ENCODE measurements around the gene CCDC122. TPM values are rescaled to one million over a fixed set of nuclear protein-coding genes. Genes with fewer than 3 reads are reported as not detected.

CCDC122 gene
- total RNA-seq: 5.6 TPM
- polyA plus RNA-seq: 11.7 TPM
- long read RNA-seq, donor 1: 0 reads
- long read RNA-seq, donor 2: 0 reads
- long read RNA-seq, donor 3, partial matches to known transcripts: 0 of 1 reads
- long read RNA-seq, donor 3, other reads (novel, unspliced or antisense): 0 of 1 reads
- long read RNA-seq, donor 4: 0 reads
- long read RNA-seq, donor 5, partial matches to known transcripts: 0 of 1 reads
- long read RNA-seq, donor 5, other reads (novel, unspliced or antisense): 0 of 1 reads
- long read RNA-seq, donor 6: 0 reads
- long read RNA-seq, donor 7: 0 reads
- long read RNA-seq, donor 8: 0 reads
- long read RNA-seq, donor 9: 0 reads
- long read RNA-seq, donor 10: 0 reads

DNA sequence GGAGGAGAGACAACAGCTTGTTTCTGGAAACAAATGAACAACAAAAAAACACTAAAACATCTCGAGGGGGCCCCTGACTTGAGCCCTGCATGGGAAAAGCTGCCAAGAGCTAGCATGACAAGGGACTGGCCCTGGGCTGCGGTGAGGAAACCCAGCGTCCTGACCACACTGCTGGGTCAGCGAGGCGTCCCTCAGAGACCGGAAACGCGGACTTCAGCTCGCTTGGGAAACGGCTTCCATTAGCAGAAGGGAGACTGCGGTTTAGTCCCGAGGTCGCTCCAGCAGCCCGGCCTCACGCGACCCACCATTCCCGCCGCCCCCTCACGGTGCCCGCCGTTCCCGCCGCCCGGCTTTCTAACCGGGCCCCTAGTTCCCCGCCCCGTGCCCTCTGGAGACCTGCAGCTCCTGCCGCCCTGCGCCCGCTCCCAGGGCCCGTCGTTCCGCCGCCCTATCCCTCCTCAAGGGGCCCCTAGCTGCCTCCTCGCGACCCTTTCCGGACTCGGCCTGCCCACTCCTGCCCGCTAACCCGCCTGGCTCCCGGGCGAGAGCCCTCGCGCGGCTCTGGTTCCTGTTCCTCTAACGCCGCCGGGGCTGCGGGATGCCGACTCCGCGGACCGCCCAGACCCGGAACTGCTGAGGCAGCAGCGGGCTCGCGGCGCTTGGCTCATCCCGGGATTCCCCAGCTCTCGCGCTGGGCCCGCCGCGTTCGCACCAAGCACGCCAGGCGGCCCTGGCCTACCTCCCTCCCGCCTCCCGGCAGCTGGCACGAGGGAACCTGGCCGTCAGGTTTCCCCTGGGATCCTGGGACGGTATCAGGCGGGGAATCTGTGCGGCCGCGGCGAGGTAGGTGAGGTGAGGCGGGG lies at the start of gene CCDC122:
Gene CCDC122 (minus strand): TSS at position 849 of the 863 bp plus-strand sequence. CDS start 10,364 bp downstream, outside the sequence.
- 1% methylated on average over 78 of the region's 78 CpGs for WGBS
- Histone ChIP-seq H3K27ac (ENCODE audit: low read depth in 1 of 2, low read length in 1 of 2) (peak within 1 kb of the TSS; percentile 69 to 88), H3K4me1 (ENCODE audit: control insufficient read depth in 2 of 2, insufficient read depth in 2 of 2, low read length in 2 of 2) (peaks cover 7 to 8% of the 10 kb centered on the region in 2 donors), H3K4me3 (ENCODE audit: low read length in 2 of 2) (peak within 1 kb of the TSS; percentile 70 to 83), H3K36me3 (ENCODE audit: control insufficient read depth in 2 of 2, insufficient read depth in 2 of 2, low read length in 1 of 2) (no peaks in the 10 kb centered on the region), H3K9me3 (ENCODE audit: control insufficient read depth in 2 of 2, insufficient read depth in 1 of 2, low read length in 1 of 2) (no peaks in the 10 kb centered on the region), H3K27me3 (ENCODE audit: control insufficient read depth in 2 of 2, insufficient read depth in 1 of 2, low read length in 1 of 2) (peaks cover 0 to 9% of the 10 kb centered on the region in 2 donors)
- DNase-seq (ENCODE audit: low read depth in 6 of 9, low spot score in 9 of 9): peak in 7 of 9 donors; percentile 22 to 79 (median 50)

- no peaks in the 10 kb centered on the region for H3K36me3 ChIP-seq (ENCODE audit: control insufficient read depth in 2 of 2, insufficient read depth in 2 of 2, low read length in 1 of 2)
- H3K27me3 ChIP-seq (ENCODE audit: control insufficient read depth in 2 of 2, insufficient read depth in 1 of 2, low read length in 1 of 2): no peaks in the 10 kb centered on the region
- no peaks in the 10 kb centered on the region for H3K9me3 ChIP-seq (ENCODE audit: control insufficient read depth in 2 of 2, insufficient read depth in 1 of 2, low read length in 1 of 2)
- DNase-seq (ENCODE audit: low read depth in 6 of 9, low spot score in 9 of 9): peak in 1 of 9 donors; percentile 12
- H3K4me3 ChIP-seq (ENCODE audit: low read length in 2 of 2): no peak overlapping the region
- H3K4me1 ChIP-seq (ENCODE audit: control insufficient read depth in 2 of 2, insufficient read depth in 2 of 2, low read length in 2 of 2): no peaks in the 10 kb centered on the region
- 87% methylated on average over 5 of the region's 5 CpGs for WGBS
- no peak overlapping the region for H3K27ac ChIP-seq (ENCODE audit: low read depth in 1 of 2, low read length in 1 of 2)
These were observed 45.2 kb upstream of the CCDC122 start for GRCh38 chr13:43924549-43925245.

DNA sequence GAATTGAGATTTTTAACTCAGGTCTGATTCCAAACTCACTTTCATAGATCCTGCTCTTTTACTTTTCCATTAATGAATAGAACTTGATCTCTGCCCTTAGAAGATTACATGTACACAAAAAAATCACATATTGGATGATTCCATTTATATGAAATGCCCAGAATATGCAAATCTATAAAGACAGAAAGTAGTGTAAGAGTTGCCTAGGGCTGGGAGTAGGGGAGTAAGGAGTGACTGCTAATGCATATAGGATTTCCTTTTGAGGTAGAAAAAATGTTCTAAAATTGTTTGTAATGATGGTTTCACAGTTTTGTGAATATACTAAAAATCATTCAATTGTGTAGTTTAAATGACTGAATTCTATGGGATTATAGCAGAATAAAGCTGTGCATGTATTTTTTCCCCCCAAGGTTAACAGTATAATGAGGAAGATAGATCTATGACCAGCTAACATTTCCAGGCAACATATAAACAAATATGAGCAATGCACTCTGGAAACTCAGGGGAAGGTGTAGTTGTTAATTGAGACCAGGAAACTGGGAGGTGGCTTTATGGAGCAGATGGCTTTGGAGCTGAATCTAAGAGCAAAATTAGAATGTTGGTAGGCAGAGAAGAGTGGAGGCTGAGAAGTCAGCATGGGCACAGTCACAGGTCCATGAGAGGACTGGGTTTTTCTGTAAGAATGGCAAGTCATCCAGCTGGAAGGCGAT lies 41.6 kb upstream of the CCDC122 start:
- Histone ChIP-seq H3K27ac (ENCODE audit: low read depth in 1 of 2, low read length in 1 of 2) (no peak overlapping the region), H3K9me3 (ENCODE audit: control insufficient read depth in 2 of 2, insufficient read depth in 1 of 2, low read length in 1 of 2) (no peaks in the 10 kb centered on the region), H3K4me3 (ENCODE audit: low read length in 2 of 2) (no peak overlapping the region), H3K27me3 (ENCODE audit: control insufficient read depth in 2 of 2, insufficient read depth in 1 of 2, low read length in 1 of 2) (no peaks in the 10 kb centered on the region), H3K4me1 (ENCODE audit: control insufficient read depth in 2 of 2, insufficient read depth in 2 of 2, low read length in 2 of 2) (no peaks in the 10 kb centered on the region), H3K36me3 (ENCODE audit: control insufficient read depth in 2 of 2, insufficient read depth in 2 of 2, low read length in 1 of 2) (no peaks in the 10 kb centered on the region)
- 98% methylated on average over 1 of the region's 1 CpG for WGBS
- no peak for DNase-seq (ENCODE audit: low read depth in 6 of 9, low spot score in 9 of 9)

- Histone ChIP-seq H3K27ac (ENCODE audit: low read depth in 1 of 2, low read length in 1 of 2) (no peak overlapping the region), H3K27me3 (ENCODE audit: control insufficient read depth in 2 of 2, insufficient read depth in 1 of 2, low read length in 1 of 2) (no peaks in the 10 kb centered on the region), H3K36me3 (ENCODE audit: control insufficient read depth in 2 of 2, insufficient read depth in 2 of 2, low read length in 1 of 2) (no peaks in the 10 kb centered on the region), H3K4me3 (ENCODE audit: low read length in 2 of 2) (no peak overlapping the region), H3K9me3 (ENCODE audit: control insufficient read depth in 2 of 2, insufficient read depth in 1 of 2, low read length in 1 of 2) (no peaks in the 10 kb centered on the region), H3K4me1 (ENCODE audit: control insufficient read depth in 2 of 2, insufficient read depth in 2 of 2, low read length in 2 of 2) (no peaks in the 10 kb centered on the region)
- DNase-seq (ENCODE audit: low read depth in 6 of 9, low spot score in 9 of 9): no peak
- 96% methylated on average over 5 of the region's 5 CpGs for WGBS
These were observed 39.1 kb upstream of the CCDC122 start for GRCh38 chr13:43918636-43919035.

DNA sequence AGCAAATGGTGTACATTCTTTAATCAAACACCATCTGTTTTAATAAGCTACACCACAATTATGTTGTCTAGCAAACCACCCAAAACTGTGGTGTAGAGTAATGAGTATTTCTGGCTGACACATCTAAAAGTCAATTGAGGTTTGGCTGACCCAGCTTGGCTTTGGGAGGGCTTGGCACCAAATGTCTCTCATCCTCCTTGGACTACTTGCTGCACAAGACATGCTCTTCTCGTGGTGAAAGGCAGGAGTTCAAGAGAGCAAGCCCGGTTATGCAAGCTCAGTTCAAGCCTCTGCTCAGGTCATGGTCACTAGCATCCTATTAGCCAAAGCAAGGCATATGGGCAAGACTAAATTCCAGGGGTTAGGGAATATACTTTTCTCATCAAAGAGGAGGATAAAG lies 37.3 kb upstream of the CCDC122 start:
- no peaks in the 10 kb centered on the region for H3K4me1 ChIP-seq (ENCODE audit: control insufficient read depth in 2 of 2, insufficient read depth in 2 of 2, low read length in 2 of 2)
- no peaks in the 10 kb centered on the region for H3K36me3 ChIP-seq (ENCODE audit: control insufficient read depth in 2 of 2, insufficient read depth in 2 of 2, low read length in 1 of 2)
- H3K27me3 ChIP-seq (ENCODE audit: control insufficient read depth in 2 of 2, insufficient read depth in 1 of 2, low read length in 1 of 2): no peaks in the 10 kb centered on the region
- no peak overlapping the region for H3K4me3 ChIP-seq (ENCODE audit: low read length in 2 of 2)
- H3K9me3 ChIP-seq (ENCODE audit: control insufficient read depth in 2 of 2, insufficient read depth in 1 of 2, low read length in 1 of 2): no peaks in the 10 kb centered on the region
- no peak overlapping the region for H3K27ac ChIP-seq (ENCODE audit: low read depth in 1 of 2, low read length in 1 of 2)
- WGBS: 64% methylated on average over 2 of the region's 2 CpGs
- DNase-seq (ENCODE audit: low read depth in 6 of 9, low spot score in 9 of 9): no peak

DNA sequence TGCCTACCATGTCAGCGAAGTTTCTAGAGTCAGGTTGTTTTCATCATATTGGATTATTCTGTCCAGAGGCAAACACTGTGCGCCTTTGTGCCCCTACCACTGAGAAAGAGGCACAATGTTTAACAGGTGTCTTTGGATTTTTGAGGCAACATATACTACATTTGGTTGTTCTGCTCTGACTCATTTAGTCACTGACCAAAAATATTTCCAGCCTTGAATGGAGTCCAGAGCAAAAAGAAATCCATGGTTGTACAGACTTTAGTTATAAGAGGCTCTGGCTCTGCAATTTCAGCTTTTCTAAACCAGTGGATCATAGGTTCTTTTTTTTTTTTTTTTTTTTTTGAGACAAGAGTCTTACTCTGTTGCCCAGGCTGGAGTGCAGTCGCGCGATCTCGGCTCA lies 35.9 kb upstream of the CCDC122 start:
- H3K9me3 ChIP-seq (ENCODE audit: control insufficient read depth in 2 of 2, insufficient read depth in 1 of 2, low read length in 1 of 2): no peaks in the 10 kb centered on the region
- no peak for DNase-seq (ENCODE audit: low read depth in 6 of 9, low spot score in 9 of 9)
- no peaks in the 10 kb centered on the region for H3K36me3 ChIP-seq (ENCODE audit: control insufficient read depth in 2 of 2, insufficient read depth in 2 of 2, low read length in 1 of 2)
- no peak overlapping the region for H3K4me3 ChIP-seq (ENCODE audit: low read length in 2 of 2)
- no peaks in the 10 kb centered on the region for H3K27me3 ChIP-seq (ENCODE audit: control insufficient read depth in 2 of 2, insufficient read depth in 1 of 2, low read length in 1 of 2)
- H3K27ac ChIP-seq (ENCODE audit: low read depth in 1 of 2, low read length in 1 of 2): no peak overlapping the region
- 90% methylated on average over 6 of the region's 6 CpGs for WGBS
- H3K4me1 ChIP-seq (ENCODE audit: control insufficient read depth in 2 of 2, insufficient read depth in 2 of 2, low read length in 2 of 2): no peaks in the 10 kb centered on the region

DNA sequence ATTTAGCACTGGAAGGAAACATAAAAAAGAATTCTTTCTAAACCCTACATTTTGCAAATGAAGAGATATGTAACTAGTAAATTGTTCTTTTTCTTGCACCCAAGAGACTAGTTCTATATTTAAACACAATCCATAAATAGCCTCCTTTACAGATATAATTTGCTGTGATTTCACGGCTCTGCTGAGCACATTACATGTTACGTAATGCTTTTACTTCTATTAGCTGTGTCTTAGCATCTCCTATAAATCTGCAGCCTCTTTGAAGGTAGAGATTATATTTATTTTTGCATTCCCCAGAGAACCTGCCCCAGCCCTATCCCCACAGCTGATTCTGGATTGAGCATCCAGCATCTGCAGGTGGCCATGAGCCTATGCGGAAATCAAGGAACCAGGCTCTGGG lies 32.3 kb upstream of the CCDC122 start:
- no peak for DNase-seq (ENCODE audit: low read depth in 6 of 9, low spot score in 9 of 9)
- no peaks in the 10 kb centered on the region for H3K27me3 ChIP-seq (ENCODE audit: control insufficient read depth in 2 of 2, insufficient read depth in 1 of 2, low read length in 1 of 2)
- H3K4me3 ChIP-seq (ENCODE audit: low read length in 2 of 2): no peak overlapping the region
- no peak overlapping the region for H3K27ac ChIP-seq (ENCODE audit: low read depth in 1 of 2, low read length in 1 of 2)
- H3K4me1 ChIP-seq (ENCODE audit: control insufficient read depth in 2 of 2, insufficient read depth in 2 of 2, low read length in 2 of 2): peaks cover 0 to 3% of the 10 kb centered on the region in 2 donors
- H3K36me3 ChIP-seq (ENCODE audit: control insufficient read depth in 2 of 2, insufficient read depth in 2 of 2, low read length in 1 of 2): no peaks in the 10 kb centered on the region
- 90% methylated on average over 3 of the region's 3 CpGs for WGBS
- no peaks in the 10 kb centered on the region for H3K9me3 ChIP-seq (ENCODE audit: control insufficient read depth in 2 of 2, insufficient read depth in 1 of 2, low read length in 1 of 2)

- 44% methylated on average over 2 of the region's 2 CpGs for WGBS
- H3K9me3 ChIP-seq (ENCODE audit: control insufficient read depth in 2 of 2, insufficient read depth in 1 of 2, low read length in 1 of 2): no peaks in the 10 kb centered on the region
- no peak overlapping the region for H3K27ac ChIP-seq (ENCODE audit: low read depth in 1 of 2, low read length in 1 of 2)
- peaks cover 0 to 3% of the 10 kb centered on the region in 2 donors for H3K4me1 ChIP-seq (ENCODE audit: control insufficient read depth in 2 of 2, insufficient read depth in 2 of 2, low read length in 2 of 2)
- no peaks in the 10 kb centered on the region for H3K36me3 ChIP-seq (ENCODE audit: control insufficient read depth in 2 of 2, insufficient read depth in 2 of 2, low read length in 1 of 2)
- no peaks in the 10 kb centered on the region for H3K27me3 ChIP-seq (ENCODE audit: control insufficient read depth in 2 of 2, insufficient read depth in 1 of 2, low read length in 1 of 2)
- no peak for DNase-seq (ENCODE audit: low read depth in 6 of 9, low spot score in 9 of 9)
- H3K4me3 ChIP-seq (ENCODE audit: low read length in 2 of 2): no peak overlapping the region
These were observed 31.7 kb upstream of the CCDC122 start for GRCh38 chr13:43911278-43911677.

Measured in thymus (tissue), 14 donors.